GM18498 (cell line): ENCODE results near the gene PLAC8.
"Not testable (repeated sequence)": the region's sequence is repeated elsewhere in the genome, so short reads cannot be mapped to it uniquely, and the experiment has no call there.

Experiments used
- ATAC-seq: cut with Tn5 transposase; IDR thresholded peaks from one replicate; pipeline ENCODE4 v1.9.1; 2021; ENCODE audit warnings: mild to moderate bottlenecking, moderate library complexity; ENCODE audit not compliant: unreplicated experiment

PLAC8 gene

DNA sequence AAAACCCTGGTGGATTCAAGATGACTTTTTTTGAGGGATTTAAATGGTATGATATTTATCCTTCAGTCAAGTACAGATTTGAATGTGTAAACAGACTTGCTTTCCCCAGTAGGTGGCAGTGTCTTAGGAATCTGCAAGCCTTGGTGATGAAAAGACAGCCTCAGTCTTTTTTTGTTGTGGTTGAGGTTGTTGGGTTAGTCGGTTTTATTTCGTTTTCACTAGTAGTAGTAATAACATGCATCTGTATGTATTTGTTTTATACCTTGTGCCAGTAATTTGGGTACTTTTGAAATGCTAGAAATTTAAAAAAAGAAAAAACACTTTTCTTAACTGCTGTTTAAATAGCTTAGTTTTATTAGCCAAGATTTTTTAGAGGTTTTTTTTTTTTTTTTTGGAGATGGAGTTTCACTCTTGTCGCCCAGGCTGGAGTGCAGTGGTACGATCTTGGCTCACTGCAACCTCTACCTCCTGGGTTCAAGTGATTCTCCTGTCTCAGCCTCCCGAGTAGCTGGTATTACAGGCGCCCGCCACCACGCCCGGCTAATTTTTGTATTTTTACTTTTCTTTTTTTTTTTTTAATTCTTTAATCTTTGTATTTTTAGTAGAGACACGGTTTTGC is 40.3 kb downstream of the PLAC8 start:
- peak; percentile 88 for ATAC-seq

DNA sequence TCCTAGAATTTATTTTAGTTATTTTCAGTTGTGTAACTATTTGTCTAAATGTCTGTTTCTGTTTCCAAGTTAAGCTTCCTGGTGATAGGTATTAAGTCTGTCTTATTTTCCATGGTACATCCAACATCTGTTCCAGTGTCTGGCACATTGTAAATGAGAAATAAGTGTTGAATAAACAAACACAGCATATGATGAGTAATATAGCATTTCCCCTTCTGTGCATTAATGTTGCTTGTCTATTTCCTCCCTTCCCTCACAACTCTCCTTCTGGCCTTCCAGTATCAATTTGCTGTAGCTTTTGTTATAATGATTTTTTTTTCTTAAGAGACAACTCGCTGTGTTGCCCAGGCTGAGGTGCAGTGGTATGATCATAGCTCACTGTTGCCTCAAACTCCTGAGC is 43.4 kb downstream of the PLAC8 start:
- ATAC-seq: no peak

DNA sequence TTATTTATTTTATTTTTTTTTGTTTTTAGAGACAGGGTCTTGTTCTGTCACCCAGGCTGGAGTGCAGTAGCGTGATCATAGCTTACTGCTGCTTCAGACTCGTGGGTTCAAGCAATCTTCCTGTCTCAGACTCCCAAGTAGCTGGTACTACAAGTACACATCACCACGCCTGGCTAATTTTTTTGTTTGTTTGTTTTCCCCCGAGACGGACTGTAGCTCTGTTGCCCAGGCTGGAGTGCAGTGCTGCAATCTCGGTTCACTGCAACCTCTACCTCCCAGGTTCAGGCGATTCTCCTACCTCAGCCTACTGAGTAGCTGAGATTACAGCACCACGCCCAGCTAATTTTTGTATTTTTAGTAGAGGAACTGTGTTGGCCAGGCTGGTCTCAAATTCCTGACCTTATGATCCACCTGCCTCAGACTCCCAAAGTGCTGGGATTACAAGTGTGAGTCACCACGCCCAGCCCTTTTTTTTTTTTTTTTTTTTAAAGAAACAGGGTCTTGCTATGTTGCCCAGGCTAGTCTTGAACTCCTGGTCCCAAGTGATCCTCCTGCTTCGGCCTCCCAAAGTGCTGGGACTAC is 47.4 kb downstream of the PLAC8 start:
- no peak for ATAC-seq

DNA sequence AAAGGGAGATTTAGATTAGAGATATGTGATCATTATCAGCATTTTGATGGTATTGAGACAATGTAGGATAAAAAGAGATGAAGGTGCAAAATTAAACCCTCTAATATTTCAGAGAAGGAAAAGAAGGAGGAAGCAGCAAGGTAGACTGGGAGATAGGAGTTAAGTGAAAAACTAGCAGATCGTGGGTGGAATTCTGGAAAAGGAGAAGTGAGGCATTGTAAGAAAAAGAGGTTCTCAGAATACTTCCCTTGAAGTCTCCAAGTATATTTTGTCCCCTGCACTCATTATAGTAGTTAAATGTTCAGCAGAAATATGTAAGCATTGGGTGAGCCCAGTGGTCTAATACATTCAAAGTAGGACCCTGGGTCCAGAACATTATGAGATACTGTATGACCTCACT is 49.3 kb downstream of the PLAC8 start:
- no peak for ATAC-seq

DNA sequence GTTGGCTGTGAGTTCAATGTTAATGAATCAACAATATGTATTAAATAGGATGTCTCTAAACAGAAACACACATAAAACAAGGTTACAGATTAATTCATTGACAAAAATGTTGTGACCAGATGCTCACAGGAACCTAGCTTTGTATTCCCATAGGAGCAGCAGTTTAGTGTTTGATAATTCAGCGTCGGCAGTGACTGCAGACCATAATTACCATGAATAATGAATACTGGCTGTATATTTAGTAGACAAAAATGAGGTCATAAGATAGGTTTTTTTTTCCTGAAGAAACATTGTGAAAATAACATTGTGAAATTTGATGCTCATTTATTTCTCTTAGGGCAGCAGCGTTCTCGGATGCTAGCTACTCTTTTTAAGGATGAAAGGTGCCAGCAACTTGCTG is 51.8 kb downstream of the PLAC8 start:
- no peak for ATAC-seq

DNA sequence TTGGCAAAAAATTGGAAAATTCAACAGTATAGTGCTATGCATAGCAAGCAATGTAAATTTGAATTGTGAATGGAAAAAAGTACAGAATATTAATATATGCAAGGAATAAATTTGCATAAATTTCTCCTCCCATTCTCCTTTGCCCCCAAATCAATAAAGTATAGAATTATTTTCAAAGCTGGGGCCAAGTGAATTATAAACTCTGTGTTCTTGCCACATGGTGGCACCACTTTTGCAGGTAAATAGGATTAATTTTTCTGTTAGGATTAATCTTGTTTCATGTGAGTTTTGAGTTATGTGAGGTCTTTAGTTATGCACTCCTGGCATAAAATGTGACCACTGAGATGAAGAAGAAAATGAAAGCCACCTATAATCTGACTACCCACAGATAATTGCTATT is 59.6 kb downstream of the PLAC8 start:
- no peak for ATAC-seq

DNA sequence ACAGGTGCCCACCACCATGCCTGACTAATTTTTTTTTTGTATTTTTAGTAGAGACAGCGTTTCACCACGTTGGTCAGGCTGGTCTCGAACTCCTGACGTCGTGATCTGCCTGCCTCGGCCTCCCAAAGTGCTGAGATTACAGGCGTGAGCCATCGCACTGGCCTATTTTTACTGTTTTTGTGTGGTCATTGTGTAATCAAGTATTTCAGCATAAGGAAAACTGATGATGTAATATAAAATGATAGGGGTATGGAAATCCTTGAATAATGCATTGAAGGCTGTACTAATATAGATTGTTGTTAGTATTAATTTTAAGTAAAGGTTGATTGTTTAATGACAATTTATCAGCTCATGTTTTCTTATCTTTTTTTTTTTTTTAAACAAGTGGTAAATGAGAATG is 65.7 kb downstream of the PLAC8 start:
- ATAC-seq: not testable (repeated sequence)

DNA sequence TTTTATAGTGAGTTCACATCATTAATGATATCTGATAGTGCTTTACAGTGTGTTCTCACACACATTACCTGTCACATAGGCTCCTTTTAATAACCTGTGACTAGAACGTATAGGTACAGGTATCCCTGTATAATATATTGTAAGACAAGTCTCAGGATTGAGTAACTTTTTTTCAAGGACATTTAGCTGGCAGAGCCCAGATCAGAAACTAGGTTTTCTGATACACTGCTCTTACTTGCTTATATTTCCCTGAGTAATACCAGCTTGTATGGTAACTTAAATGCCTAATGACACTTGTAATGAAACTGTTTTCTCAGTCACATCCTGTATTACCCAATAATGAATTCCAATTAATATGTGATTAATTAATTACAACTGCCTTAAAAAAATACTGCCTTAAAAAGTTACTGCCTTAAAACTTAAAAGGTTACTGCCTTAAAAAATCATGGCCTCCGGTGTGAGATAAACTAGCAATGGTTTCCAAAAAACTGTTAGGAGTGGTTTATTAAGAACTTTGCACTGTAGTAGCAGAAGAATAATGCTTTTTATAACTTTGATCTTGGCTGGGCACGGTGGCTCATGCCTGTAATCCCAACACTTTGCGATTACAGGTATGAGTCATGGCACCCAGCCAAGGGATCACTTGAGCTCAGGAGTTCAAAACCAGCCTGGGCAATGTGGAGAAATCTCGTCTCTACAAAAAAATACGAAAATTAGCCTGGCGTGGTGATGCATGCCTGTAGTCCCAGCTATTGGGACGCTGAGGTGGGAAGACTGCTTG is 67.6 kb downstream of the PLAC8 start:
- no peak for ATAC-seq

DNA sequence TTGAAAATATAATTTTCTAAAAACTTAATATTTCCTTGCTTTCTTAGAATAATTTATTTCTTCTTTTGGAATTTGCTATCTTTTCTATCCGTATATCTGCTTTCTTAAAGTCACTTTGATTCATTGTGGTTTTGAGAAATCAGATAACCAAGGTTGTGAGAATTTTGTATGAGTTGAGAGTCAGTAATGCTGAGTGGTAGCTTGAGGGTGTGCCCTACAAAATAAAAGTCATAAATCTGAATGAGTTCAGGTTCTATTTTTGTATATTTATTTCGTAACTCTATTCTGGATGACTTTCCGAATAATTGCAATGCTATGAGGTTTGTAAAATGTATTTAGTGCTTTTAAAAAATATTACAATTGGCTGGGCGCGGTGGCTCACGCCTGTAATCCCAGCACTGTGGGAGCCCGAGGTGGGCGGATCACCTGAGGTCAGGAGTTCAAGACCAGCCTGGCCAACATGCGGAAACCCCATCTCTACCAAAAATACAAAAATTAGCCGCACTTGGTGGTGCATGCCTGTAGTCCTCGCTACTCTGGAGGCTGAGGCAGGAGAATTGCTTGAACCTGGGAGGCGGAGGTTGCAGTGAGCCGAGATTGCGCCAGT is 70.6 kb downstream of the PLAC8 start:
- no peak for ATAC-seq

DNA sequence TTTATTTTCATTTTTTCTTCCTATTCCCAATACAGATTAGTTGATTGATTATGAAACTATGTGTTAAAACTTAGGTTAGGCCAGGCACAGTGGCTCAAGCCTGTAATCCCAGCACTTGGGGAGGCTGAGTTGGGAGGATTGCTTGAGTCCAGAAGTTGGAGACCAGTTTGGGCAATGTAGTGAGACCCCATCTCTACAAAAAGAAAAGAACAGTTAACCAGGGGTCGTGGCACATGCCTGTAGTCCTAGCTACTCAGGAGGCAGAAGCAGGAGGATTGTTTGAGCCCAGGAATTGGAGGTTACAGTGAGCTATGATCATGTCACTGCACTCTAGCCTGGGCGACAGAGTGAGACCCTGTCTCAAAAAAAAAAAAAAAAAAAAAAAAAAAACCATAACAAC is 71.4 kb downstream of the PLAC8 start:
- ATAC-seq: not testable (repeated sequence)

DNA sequence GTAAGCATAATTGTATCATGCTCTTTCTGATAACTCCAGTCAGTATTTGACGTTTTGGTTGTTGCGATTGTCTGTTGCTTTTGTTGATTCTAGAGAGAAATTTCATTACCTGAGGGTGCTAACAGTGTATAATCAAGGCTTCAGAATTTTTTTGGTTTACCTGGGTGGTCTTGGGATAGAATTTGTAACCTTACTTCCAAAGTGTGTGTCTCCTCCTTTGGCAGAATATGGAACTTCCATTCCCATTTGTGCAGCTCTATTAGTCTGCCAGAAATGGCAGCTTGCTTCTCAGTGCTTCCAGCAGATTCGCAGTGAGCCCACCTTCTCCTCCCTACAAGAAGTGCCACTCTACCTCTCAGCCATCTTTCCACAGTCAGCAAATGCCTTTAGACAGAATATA is 74.3 kb downstream of the PLAC8 start:
- no peak for ATAC-seq
